HepG2 (cell line): ENCODE measurements around the gene SEPTIN10. TPM values are rescaled to one million over a fixed set of nuclear protein-coding genes. Genes with fewer than 3 reads are reported as not detected.

ENCODE experiments used
- DBP ChIP-seq: sonication (generic); formaldehyde crosslinking; IDR thresholded peaks from 2 replicates; pipeline ENCODE4 v1.4.0; 2020; ENCODE audit warnings: missing genetic modification reagents; ENCODE audit errors: not compliant biosample characterization
- GATAD2A ChIP-seq: IDR thresholded peaks from 2 replicates; pipeline ENCODE4 v1.6.1; 2016
- HMGXB3 ChIP-seq: sonication (generic); formaldehyde crosslinking; IDR thresholded peaks from 2 replicates; pipeline ENCODE4 v1.4.0; 2020; ENCODE audit warnings: missing genetic modification reagents, borderline replicate concordance
- NCOA5 ChIP-seq: sonication (generic); formaldehyde crosslinking; IDR thresholded peaks from 2 replicates; pipeline ENCODE4 v1.4.0; 2020; ENCODE audit warnings: missing genetic modification reagents
- SKI ChIP-seq: fragments of 450-650 bp; IDR thresholded peaks from one replicate; pipeline ENCODE4 v1.6.1; 2018; ENCODE audit warnings: mild to moderate bottlenecking; ENCODE audit not compliant: partially characterized antibody
- ZFY ChIP-seq: sonication (generic); formaldehyde crosslinking; IDR thresholded peaks from 2 replicates; pipeline ENCODE4 v1.4.0; 2020; ENCODE audit warnings: missing genetic modification reagents
- ZNF121 ChIP-seq: sonication (generic); formaldehyde crosslinking; IDR thresholded peaks from 2 replicates; pipeline ENCODE4 v1.5.0; 2020; ENCODE audit warnings: mild to moderate bottlenecking, missing genetic modification reagents
- ZNF253 ChIP-seq: sonication (generic); formaldehyde crosslinking; IDR thresholded peaks from 2 replicates; pipeline ENCODE4 v1.8.0; 2022; ENCODE audit warnings: mild to moderate bottlenecking, missing genetic modification reagents, borderline replicate concordance
- ZNF546 ChIP-seq: sonication (generic); formaldehyde crosslinking; conservative IDR thresholded peaks from 2 replicates; pipeline ENCODE4 v1.8.1; 2023; ENCODE audit warnings: mild to moderate bottlenecking, missing genetic modification reagents
- ZNF615 ChIP-seq: sonication (generic); formaldehyde crosslinking; IDR thresholded peaks from 2 replicates; pipeline ENCODE4 v1.5.0; 2020; ENCODE audit warnings: mild to moderate bottlenecking, missing genetic modification reagents, borderline replicate concordance
- ZNF713 ChIP-seq: sonication (generic); formaldehyde crosslinking; IDR thresholded peaks from 2 replicates; pipeline ENCODE4 v1.4.0; 2020; ENCODE audit warnings: mild to moderate bottlenecking, missing genetic modification reagents
- ZNF773 ChIP-seq: sonication (generic); formaldehyde crosslinking; IDR thresholded peaks from 2 replicates; pipeline ENCODE4 v1.4.0; 2020; ENCODE audit warnings: missing genetic modification reagents, borderline replicate concordance
- ZNF839 ChIP-seq: sonication (generic); formaldehyde crosslinking; IDR thresholded peaks from 2 replicates; pipeline ENCODE4 v1.4.0; 2020; ENCODE audit warnings: missing genetic modification reagents, mild to moderate bottlenecking, borderline replicate concordance
- ZNF841 ChIP-seq: sonication (generic); formaldehyde crosslinking; IDR thresholded peaks from 2 replicates; pipeline ENCODE4 v1.8.1; 2023; ENCODE audit warnings: missing genetic modification reagents, borderline replicate concordance
- polyA plus RNA-seq, 8 experiments: library from polyadenylated mRNA; depleted of rRNA in 3 of 8; stranded (reverse) in 7 of 8; unstranded in 1 of 8; fragments of >200 nt; fragmentation: Illumina TruSeq in 4 of 8; extraction: Trizol in 4 of 8; gene quantifications; 2 replicates each; pipeline versions ENCODE4 v1.2.1 to v1.2.3, GENCODE V29; 2011 to 2016; ENCODE audit warnings: low read depth in 4 of 8, missing spikeins in 1 of 8, mixed read lengths in 1 of 8; ENCODE audit not compliant: insufficient read depth in 1 of 8
- total RNA-seq, 5 experiments: library from RNA; depleted of rRNA; stranded (reverse); fragments of >200 nt; fragmentation: Illumina TruSeq; extraction: Trizol; gene quantifications; 2 replicates each; pipeline ENCODE4 v1.2.3, GENCODE V29; 2016; ENCODE audit warnings: low read depth in 1 of 5
- TF ChIP-seq, protein P1 (sequence below): sonication (generic); formaldehyde crosslinking; IDR thresholded peaks from 2 replicates; pipeline ENCODE4 v1.4.0; 2020; ENCODE audit warnings: missing genetic modification reagents, borderline replicate concordance
- TF ChIP-seq, protein P2 (sequence below): sonication (generic); formaldehyde crosslinking; IDR thresholded peaks from 2 replicates; pipeline ENCODE4 v1.8.0; 2022; ENCODE audit warnings: mild to moderate bottlenecking, missing genetic modification reagents, moderate library complexity
- TF ChIP-seq, protein P3 (sequence below): sonication (generic); formaldehyde crosslinking; IDR thresholded peaks from 2 replicates; pipeline ENCODE4 v1.5.0; 2020; ENCODE audit warnings: missing genetic modification reagents
- TF ChIP-seq, protein P4 (sequence below): conservative IDR thresholded peaks from 2 replicates; pipeline ENCODE4 v1.6.1; 2018; ENCODE audit warnings: missing genetic modification reagents

SEPTIN10 gene
- total and polyA plus RNA-seq, 2 of the 13 experiments (the other 11 are each of a cell fraction or from before 2014, with no cell fraction given), result 45.8 to 67.5 TPM

- TF ChIP-seq, protein P1, sequence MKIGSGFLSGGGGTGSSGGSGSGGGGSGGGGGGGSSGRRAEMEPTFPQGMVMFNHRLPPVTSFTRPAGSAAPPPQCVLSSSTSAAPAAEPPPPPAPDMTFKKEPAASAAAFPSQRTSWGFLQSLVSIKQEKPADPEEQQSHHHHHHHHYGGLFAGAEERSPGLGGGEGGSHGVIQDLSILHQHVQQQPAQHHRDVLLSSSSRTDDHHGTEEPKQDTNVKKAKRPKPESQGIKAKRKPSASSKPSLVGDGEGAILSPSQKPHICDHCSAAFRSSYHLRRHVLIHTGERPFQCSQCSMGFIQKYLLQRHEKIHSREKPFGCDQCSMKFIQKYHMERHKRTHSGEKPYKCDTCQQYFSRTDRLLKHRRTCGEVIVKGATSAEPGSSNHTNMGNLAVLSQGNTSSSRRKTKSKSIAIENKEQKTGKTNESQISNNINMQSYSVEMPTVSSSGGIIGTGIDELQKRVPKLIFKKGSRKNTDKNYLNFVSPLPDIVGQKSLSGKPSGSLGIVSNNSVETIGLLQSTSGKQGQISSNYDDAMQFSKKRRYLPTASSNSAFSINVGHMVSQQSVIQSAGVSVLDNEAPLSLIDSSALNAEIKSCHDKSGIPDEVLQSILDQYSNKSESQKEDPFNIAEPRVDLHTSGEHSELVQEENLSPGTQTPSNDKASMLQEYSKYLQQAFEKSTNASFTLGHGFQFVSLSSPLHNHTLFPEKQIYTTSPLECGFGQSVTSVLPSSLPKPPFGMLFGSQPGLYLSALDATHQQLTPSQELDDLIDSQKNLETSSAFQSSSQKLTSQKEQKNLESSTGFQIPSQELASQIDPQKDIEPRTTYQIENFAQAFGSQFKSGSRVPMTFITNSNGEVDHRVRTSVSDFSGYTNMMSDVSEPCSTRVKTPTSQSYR, result no peak
- TF ChIP-seq ZNF615 (CRISPR knock-in tag) (no peak), DBP (CRISPR knock-in tag) (no peak), HMGXB3 (CRISPR knock-in tag) (no peak), GATAD2A (CRISPR knock-in tag) (peak; percentile 72), SKI (no peak), ZFY (CRISPR knock-in tag) (no peak), ZNF713 (CRISPR knock-in tag) (no peak), ZNF841 (CRISPR knock-in tag) (no peak), NCOA5 (CRISPR knock-in tag) (no peak), ZNF773 (CRISPR knock-in tag) (no peak), ZNF253 (CRISPR knock-in tag) (no peak), ZNF546 (CRISPR knock-in tag) (no peak), ZNF121 (no peak), ZNF839 (CRISPR knock-in tag) (no peak)
- TF ChIP-seq, protein P2, sequence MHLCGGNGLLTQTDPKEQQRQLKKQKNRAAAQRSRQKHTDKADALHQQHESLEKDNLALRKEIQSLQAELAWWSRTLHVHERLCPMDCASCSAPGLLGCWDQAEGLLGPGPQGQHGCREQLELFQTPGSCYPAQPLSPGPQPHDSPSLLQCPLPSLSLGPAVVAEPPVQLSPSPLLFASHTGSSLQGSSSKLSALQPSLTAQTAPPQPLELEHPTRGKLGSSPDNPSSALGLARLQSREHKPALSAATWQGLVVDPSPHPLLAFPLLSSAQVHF (CRISPR knock-in tag), result no peak
- TF ChIP-seq, protein P3, sequence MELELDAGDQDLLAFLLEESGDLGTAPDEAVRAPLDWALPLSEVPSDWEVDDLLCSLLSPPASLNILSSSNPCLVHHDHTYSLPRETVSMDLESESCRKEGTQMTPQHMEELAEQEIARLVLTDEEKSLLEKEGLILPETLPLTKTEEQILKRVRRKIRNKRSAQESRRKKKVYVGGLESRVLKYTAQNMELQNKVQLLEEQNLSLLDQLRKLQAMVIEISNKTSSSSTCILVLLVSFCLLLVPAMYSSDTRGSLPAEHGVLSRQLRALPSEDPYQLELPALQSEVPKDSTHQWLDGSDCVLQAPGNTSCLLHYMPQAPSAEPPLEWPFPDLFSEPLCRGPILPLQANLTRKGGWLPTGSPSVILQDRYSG (CRISPR knock-in tag), result no peak
- TF ChIP-seq, protein P4, sequence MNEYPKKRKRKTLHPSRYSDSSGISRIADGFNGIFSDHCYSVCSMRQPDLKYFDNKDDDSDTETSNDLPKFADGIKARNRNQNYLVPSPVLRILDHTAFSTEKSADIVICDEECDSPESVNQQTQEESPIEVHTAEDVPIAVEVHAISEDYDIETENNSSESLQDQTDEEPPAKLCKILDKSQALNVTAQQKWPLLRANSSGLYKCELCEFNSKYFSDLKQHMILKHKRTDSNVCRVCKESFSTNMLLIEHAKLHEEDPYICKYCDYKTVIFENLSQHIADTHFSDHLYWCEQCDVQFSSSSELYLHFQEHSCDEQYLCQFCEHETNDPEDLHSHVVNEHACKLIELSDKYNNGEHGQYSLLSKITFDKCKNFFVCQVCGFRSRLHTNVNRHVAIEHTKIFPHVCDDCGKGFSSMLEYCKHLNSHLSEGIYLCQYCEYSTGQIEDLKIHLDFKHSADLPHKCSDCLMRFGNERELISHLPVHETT (CRISPR knock-in tag), result no peak
These were observed 10.2 kb upstream of the SEPTIN10 start (continued) for GRCh38 chr2:109623923-109624322.
